DMS79 (cell line): ENCODE data around the gene CUX1.
A peak's percentile ranks its signal among the peaks of the same experiment; 100 is the strongest.
"Not testable (repeated sequence)": the region's sequence is repeated elsewhere in the genome, so short reads cannot be mapped to it uniquely, and the experiment has no call there.

Experiments
- DNase-seq: peaks from one replicate; lab custom pipeline; 2025; lab: John Stamatoyannopoulos, UW

The CUX1 gene

DNA sequence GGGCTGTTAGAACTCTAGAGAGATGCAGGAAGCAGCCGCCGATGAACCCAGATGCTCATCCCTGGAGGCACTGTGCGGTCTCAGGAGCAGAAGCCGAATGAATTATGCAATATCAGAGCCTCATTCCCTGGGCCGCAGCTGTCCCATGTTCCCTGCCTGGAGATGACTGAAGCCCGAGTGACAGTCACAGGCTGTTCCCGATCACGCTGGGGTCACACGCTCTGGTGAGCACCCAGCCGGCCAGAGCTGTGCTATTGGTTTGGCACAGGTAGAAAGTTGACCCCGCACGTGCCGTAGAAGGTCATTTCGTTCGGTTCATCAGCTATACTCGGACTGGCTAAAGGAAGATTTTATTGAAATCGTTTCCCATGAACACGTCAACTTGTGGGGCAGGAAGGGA, 328.7 kb downstream of the CUX1 start:
- DNase-seq: no peak

DNA sequence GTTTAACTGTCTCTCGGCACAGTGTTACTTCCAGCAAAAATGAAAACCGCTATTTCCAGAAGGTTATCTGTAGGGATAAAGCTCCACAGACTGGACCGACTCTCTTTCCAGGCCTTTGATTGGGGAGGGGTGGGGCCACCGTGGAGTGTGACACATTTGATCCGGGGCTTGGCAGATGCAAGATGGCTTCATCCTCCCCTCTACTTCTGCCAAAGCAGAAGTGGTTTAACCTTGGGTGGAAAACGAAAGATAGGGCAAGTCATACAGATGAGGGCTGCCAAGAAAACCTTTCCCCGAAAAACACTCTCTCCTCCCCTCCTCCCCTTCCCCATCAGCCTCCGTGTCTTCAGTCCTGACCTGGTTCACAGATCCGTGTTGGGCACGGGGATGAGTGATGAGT, 329.6 kb downstream of the CUX1 start:
- no peak for DNase-seq

DNA sequence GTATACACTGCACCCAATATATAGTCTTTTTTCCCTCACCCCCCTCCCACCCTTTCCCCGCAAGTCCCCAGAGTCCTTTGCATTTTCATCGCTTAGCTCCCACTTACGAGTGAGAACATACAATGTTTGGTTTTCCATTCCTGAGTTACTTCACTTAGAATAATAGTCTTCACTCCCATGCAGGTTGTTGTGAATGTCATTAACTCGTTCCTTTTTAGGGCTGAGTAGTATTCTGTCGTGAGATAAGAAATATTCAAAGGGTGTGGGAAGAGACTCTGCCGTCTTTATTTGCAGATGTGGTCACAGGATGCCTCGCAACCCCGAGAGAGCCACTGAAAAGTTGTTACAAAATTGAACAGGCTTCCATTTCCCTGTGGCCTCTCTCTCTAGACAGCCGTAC, 331.4 kb downstream of the CUX1 start:
- DNase-seq: no peak

GRCh38 chr7:102149416-102149815, 332.0 kb downstream of the CUX1 start:
- no peak for DNase-seq

GRCh38 chr7:102150266-102150665, 332.8 kb downstream of the CUX1 start:
- no peak for DNase-seq

GRCh38 chr7:102152672-102153598, 335.5 kb downstream of the CUX1 start:
- peak; percentile 68 for DNase-seq

DNA sequence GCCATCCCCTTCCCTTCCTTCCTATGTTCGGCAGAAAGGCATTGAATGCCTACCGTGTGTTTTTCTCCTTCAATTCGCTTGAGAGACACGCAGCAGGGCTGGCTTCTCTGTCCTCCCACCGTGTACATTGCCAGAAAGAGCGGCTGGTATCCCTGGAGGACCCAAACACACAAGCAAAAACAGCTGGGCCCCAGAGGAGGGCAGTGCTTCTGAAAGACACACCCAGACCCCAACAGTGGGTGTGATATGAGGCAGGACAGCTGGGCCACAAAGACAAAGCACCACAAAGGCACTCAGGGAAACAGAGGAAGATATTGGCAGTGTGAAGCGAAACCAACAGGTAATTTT, 336.1 kb downstream of the CUX1 start:
- no peak for DNase-seq

DNA sequence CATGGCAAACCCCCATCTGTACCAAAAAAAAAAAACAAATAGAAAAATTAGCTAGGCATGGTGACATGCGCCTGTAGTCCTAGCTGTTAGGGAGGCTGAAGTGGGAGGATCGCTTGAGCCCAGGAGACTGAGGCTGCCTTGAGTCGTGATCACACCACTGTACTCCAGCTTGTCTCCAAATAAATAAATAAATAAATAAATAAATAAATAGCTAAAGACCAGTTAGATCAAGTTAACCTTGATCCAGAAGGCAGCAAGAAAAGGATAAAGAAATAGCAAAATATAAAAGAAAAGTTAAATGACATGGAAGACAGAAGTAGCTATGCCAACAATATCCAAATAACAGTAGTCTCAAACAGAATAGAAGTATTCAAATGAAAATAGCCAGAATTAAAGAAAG, 337.0 kb downstream of the CUX1 start:
- DNase-seq: no peak

GRCh38 chr7:102155821-102156441, 338.5 kb downstream of the CUX1 start:
- DNase-seq: no peak

DNA sequence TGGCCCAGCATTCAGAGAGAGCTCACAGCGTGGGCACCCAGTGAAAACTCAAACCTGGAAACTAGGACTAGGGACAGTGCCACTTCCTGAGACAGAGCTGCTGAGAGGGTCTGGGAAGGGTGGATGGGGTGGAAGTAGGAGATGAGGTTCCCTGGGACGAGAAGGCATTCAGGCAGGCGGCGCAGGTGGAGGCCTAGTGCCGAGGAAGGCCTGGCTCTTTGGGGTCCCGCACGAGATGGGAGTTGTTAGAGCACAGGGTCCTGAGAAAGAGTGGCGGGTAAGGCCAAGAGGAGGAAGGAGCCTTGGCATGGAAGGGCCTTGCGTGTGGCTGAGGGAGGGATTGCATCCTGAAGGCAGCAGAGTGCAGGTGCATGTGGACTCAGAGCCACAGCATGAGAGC, 339.4 kb downstream of the CUX1 start:
- DNase-seq: no peak

GRCh38 chr7:102165136-102165535, 347.7 kb downstream of the CUX1 start:
- no peak for DNase-seq

DNA sequence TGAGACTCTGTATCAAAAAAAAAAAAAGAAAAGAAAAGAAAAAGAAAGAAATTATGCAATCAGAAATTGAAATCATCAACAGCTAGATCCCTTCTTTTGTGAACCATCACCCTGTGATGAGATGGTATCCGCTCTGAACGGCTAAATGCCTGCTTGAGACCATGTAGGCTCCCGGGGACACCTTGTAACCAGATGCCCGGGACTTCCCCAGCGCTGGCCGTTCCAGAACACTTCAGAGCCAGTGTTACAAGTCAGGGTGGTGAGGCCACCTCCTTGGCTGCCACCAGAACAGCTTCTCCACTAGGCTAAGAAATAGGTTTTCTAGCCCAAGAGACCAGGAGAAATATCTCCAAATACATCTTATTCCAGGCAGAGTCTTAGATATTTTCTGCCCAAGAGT, 349.8 kb downstream of the CUX1 start:
- no peak for DNase-seq

- no peak for DNase-seq
Measured at GRCh38 chr7:102169651-102170392, 352.4 kb downstream of the CUX1 start.

DNA sequence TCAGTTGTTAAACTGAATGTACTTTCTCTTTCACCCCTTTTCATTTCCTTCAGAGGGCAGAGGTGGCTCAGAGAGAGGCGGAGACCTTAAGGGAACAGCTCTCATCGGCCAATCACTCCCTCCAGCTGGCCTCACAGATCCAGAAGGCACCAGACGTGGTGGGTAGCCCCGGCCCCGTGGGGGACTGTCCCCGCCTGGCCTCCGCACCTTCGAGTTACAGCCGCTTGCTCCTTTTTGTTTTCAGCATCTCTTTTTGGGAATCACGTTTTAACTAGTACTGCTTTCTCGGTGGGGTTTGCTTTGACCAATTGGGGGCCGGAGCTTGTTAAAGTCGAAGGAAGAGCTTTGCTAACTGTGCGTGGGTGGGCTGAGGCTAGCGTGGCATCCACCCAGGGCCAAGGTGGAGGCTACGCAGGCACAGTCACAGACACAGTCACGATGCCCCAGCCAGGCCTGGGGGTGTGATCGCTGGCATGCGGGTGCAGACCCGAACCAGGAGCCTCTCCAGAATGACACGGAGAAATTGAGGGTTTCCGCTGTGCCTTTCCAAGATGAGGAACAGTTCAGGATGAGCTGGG, 353.1 kb downstream of the CUX1 start:
- no peak for DNase-seq

DNA sequence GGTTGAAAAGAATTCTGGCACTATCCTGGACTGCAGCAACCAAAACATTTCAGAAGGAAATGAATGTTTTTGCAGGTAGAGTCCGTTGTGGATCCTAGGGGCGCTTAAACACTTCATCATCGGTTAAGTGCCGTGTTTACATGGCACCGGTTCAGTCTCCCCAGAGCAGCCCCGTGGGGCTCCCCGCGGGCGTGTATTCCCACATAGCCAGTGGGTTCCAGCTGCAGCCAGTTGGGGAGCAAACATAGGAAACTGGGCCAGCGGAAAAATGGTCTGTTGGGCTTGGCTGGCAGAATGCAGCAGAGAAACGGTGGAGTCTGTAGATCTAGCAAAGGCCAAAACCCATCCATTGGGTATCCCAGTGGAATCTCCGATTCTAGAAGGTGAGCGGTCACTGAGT, 356.2 kb downstream of the CUX1 start:
- DNase-seq: no peak

DNA sequence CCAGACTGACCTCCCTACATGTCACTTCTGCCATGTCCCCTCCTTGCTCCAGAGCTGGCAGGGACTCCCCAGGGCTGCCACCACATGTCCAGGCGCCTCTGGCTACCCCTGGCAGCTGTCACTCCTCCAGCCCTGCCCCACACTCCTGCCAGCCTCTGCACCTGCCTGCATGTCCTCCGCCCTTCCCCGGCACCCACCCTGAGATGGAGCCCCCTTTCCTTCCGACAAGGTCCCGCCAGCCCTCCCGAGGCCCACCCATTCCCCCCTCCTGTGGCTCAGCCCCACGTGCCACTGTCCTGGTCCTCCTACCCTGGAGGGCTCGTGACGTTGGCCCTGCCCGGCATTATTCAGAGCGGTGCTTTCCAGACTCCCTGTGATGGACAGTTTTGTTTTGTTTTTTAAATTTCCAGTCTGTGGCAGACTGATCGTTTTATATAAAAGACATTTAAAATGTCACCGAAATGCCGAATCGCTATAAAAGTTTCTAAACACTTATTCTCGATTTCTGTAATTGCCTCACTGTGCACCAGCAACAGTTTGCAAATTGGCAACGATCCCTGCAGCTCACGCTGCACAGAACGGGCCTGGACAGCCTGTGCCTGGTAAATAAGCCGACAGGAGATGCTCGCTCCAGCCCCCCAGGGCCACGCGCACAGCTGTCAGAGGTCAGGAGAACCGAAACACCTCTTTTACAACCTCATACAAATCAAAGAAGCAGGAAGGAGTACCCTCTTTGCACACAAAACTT, 358.2 kb downstream of the CUX1 start:
- DNase-seq: no peak

- no peak for DNase-seq
Measured at GRCh38 chr7:102178410-102178809, 361.0 kb downstream of the CUX1 start.

DNA sequence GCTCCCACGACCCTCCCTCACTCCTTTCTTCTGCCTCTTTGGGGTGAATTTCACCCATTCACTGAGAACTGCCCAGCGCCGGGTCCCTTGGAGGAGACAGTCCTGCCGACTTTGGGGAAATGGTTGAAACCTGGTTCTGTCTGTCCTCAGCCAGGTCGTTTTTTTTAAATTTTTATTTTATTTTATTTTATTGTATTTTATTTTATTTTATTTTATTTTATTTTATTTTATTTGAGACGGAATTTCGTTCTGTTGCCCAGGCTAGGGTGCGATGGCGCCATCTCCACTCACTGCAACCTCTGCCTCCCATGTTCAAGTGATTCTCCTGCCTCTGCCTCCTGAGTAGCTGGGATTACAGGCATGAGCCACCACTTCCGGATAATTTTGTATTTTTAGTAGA, 363.3 kb downstream of the CUX1 start:
- DNase-seq: no peak

- DNase-seq: no peak
Measured at GRCh38 chr7:102181517-102181916, 364.1 kb downstream of the CUX1 start.

DNA sequence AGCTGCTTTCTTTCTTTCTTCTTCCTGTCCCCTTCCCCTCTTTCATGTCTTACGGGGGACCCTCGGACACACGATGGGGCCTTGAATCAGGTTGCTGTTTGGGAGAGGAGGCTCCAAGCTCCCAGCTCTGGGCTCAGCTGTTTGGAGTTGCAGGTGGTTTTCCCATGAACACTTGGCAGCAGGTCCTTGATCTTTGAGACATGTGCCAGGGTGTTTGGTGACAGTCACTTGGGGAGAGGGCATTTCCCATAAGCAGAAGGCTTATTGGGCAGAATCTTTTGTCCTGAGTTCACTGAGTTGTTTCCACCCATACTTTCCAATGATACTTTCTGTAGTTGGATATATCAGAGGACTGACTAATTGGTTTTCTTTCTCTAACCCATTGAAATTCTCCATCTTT, 364.6 kb downstream of the CUX1 start:
- DNase-seq: no peak

DNA sequence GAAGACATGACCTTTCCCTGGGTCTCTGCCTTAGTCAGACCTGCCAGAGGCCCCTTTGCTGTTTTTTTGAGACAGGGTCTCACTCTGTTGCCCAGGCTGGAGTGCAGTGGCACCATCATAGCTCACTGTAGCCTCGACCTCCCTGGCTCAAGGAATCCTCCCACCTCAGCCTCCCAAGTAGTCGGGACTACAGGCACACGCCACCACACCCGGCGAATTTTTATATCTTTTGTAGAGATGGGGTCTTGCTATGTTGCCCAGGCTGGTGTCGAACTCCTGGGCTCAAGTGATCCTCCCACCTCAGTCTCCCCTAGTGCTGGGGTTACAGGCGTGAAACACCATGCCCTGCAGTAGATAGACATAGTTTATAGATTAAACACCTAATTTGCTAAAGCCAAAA, 366.4 kb downstream of the CUX1 start:
- DNase-seq: not testable (repeated sequence)

DNA sequence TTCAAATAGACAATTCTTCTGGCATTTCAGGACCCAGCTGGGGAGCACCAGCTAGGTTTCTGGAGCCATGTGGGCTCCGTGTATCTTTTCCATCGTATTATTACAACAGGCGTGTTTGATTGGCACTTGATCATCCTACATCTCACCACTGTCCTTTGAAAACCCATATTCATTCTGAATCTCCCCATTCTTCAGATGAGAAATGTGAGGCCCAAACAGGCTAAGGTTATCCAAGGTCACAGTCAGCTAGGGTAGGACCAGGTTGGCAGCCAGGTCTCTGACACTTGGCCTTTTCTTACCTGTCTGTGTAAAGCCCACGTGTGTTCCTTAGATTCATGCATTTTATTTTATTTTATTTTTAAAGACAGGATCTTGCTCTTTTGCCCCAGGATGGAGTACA, 366.9 kb downstream of the CUX1 start:
- DNase-seq: no peak
